GM18505 (cell line): ENCODE measurements around the gene MLLT1.

Experiments used
- ATAC-seq: cut with Tn5 transposase; IDR thresholded peaks from one replicate; pipeline ENCODE4 v1.9.1; 2021; ENCODE audit not compliant: unreplicated experiment
- POLR2A ChIP-seq: IDR thresholded peaks from 4 replicates; pipeline ENCODE4 v1.6.1; 2011; ENCODE audit warnings: borderline replicate concordance; ENCODE audit not compliant: insufficient read depth, insufficient read length; ENCODE audit errors: extremely low read depth

Gene MLLT1

GRCh38 chr19:6172074-6172863 lies 107.5 kb downstream of the MLLT1 start:
- no peak for TF ChIP-seq POLR2A
- no peak for ATAC-seq

GRCh38 chr19:6167115-6167514 lies 112.7 kb downstream of the MLLT1 start:
- ATAC-seq, result no peak
- no peak for TF ChIP-seq POLR2A

GRCh38 chr19:6164906-6165531 lies 114.8 kb downstream of the MLLT1 start:
- ATAC-seq, result no peak
- no peak for TF ChIP-seq POLR2A

DNA sequence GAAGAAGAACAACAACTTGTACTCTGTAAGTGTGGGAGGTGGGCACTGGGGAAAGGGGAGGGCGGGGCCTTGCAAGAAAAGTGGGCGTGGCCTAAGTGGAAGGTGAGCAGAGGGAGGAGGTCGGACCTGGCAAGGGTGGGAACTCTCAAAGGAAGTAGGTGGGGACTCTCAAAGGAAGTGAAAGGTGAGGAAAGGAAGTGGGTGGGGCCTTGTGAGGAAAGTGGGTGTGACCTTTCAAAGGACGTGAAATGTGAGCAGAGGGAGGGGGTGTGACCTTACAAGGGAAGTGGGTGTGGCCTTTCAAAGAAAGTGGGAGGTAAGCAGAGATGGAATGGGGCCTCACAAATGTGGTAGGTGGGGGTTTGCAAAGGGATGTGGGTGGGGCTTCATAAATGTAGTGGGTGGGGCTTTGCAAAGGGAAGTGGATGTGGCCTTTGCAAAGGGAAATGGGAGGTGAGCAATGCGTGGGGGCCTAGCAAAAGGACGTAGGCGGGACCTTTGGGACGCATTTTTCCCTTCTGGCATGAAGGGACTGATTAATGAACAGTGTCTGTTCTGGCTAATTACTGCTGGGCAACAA lies 118.4 kb downstream of the MLLT1 start:
- no peak for TF ChIP-seq POLR2A
- no peak for ATAC-seq
